Coronary artery (tissue), 2 donors: ENCODE results near the gene POLR3H.

Experiments
- DNase-seq: peaks from one replicate; pipeline ENCODE4 v3.0.0-alpha.2; 2017; ENCODE audit warnings: low spot score
- H3K27ac ChIP-seq, 2 donors: fragments of 200-600 bp; sonication (generic); one replicate each; pipeline ENCODE4 v1.5.1; 2016 to 2019
- H3K4me3 ChIP-seq: fragments of 200-600 bp; sonication (generic); 2 replicates; pipeline ENCODE4 v1.5.1; 2016; ENCODE audit warnings: mild to moderate bottlenecking, moderate library complexity
- TF ChIP-seq, protein P1 (sequence below): fragments of 200-600 bp; sonication (generic); IDR thresholded peaks from one replicate; pipeline ENCODE4 v1.5.1; 2019; ENCODE audit warnings: antibody characterized with exemption

Gene POLR3H

DNA sequence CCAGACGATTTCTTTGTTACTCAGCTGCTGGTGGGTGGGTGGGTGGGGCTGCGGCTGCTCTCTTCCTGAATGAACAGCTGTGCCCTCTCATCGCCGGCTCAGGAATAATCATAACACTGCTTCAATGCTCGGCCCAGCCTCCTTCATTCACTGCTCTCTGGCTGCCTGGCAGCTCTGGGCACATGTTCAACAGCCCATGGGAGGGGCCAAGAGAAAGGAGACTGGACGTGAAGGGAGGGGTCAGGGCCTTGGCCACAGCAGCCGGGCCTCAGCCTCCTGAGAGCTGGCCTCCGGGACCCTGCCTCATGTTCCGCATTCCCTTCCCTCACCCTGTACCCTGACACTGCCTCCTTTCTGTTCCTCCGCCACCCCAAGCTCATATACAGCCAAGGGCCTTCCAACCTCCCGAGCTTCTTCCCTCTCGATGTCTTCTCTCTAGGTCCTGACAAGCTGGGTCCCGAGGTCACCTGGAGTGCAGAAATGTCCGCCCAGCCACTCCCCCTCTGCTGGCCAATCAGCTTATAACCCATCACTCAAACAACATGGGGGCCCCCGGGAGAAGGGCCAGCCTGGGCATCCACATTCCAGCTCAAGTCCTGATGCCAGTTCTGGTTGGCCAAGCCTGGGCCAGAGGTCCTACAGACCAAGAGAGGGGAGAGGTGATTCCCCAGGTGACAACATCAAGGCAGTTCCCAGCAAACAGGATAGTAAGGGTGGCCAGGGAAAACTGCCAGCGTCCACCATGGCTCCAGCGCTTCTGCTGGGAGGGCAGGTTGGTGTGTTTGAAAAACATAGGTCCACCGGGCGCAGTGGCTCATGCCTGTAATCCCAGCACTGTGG is 13.4 kb upstream of the POLR3H start:
- Histone ChIP-seq H3K27ac (peak overlapping the region; percentile 79 to 93), H3K4me3 (peak overlapping the region; percentile 52)
- TF ChIP-seq, protein P1, sequence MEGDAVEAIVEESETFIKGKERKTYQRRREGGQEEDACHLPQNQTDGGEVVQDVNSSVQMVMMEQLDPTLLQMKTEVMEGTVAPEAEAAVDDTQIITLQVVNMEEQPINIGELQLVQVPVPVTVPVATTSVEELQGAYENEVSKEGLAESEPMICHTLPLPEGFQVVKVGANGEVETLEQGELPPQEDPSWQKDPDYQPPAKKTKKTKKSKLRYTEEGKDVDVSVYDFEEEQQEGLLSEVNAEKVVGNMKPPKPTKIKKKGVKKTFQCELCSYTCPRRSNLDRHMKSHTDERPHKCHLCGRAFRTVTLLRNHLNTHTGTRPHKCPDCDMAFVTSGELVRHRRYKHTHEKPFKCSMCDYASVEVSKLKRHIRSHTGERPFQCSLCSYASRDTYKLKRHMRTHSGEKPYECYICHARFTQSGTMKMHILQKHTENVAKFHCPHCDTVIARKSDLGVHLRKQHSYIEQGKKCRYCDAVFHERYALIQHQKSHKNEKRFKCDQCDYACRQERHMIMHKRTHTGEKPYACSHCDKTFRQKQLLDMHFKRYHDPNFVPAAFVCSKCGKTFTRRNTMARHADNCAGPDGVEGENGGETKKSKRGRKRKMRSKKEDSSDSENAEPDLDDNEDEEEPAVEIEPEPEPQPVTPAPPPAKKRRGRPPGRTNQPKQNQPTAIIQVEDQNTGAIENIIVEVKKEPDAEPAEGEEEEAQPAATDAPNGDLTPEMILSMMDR: no peak
- peak; percentile 92 for DNase-seq

DNA sequence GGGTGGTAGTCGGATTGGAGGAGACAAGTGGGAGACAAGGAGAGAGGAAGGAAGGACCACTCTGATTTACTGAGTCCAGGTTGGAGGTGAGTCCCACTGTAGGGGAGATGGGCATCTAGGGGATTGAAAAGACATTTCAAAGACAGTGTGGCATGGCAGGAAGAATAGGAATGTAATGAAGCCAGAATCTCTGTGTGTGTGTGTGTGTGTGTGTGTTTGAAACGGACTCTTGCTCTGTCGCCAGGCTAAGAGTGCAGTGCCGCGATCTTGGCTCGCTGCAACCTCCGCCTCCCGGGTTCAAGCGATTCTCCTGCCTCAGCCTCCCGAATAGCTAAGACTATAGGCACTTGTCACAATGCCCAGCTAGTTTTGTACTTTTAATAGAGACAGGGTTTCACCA is 12.3 kb upstream of the POLR3H start:
- no peak for DNase-seq
- peak overlapping the region; percentile 79 to 93 for H3K27ac ChIP-seq
- H3K4me3 ChIP-seq: peak overlapping the region; percentile 52
- TF ChIP-seq, protein P1: no peak

DNA sequence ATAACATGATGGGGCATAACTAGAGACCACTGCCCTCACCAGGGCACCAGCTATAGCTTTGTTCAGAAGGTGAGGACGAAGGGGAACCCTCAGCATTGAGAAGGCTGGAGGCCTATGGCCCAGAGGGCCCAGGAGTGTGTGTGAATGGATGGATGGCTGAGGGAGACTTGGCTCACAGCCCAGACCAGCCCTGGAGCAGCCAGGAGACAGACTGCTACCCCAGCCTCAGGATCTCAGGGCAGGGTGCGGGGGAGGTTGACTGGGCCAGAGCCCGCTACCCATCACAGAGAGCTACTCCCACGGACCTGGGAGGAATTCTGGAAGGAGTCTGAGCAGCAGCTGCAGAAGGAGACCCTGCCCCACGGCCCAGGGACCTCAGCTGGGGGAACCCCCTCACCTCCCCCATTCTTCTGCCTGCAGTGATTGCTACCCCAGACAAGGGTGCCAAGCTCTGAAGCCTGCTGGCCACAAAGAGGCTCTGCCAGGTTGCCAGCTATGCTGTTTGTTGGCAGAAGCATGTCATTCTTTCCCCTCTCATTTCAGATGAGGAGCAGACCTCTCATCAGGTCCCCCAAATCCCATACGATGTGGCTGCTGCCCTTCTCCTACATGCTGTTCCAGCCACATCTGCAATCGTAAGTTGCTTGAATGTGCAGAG is 11.2 kb upstream of the POLR3H start:
- DNase-seq: no peak
- no peak overlapping the region for H3K27ac ChIP-seq
- H3K4me3 ChIP-seq: no peak overlapping the region
- TF ChIP-seq, protein P1: no peak

DNA sequence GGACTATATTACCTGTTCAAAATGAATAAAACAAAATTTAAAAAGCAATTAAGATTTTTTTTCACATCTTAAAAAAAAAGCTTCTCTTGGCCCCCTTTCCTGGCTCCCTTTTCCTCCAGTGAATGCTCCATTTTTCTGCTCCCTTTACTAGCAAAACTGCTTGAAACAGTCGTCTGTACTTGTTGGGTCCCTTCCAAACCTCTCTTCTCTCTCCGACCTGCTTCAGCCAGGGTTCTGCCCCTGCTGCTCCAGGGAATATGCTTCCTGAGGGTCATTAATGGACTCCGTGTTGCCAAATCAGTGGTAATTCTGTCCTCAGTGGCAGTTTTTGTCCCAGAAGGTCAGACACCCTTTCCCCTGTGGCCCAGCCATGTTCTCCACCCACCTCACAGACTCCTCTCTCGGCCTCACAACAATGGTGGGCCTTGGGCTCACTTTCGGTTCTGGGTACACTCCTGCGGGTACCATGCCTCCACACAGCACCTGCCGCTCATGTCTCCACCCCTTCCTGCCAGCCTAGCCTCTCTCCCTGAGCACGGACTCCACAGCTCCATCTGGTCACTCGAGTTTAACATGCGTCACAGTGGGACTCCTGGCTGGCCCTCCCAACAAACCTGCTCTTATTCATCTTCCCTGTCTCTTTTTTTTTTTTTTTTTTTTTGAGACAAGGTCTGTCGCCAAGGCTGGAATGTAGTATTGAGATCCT is 7.8 kb upstream of the POLR3H start:
- H3K27ac ChIP-seq: no peak overlapping the region
- DNase-seq: no peak
- TF ChIP-seq, protein P1: no peak
- no peak overlapping the region for H3K4me3 ChIP-seq

DNA sequence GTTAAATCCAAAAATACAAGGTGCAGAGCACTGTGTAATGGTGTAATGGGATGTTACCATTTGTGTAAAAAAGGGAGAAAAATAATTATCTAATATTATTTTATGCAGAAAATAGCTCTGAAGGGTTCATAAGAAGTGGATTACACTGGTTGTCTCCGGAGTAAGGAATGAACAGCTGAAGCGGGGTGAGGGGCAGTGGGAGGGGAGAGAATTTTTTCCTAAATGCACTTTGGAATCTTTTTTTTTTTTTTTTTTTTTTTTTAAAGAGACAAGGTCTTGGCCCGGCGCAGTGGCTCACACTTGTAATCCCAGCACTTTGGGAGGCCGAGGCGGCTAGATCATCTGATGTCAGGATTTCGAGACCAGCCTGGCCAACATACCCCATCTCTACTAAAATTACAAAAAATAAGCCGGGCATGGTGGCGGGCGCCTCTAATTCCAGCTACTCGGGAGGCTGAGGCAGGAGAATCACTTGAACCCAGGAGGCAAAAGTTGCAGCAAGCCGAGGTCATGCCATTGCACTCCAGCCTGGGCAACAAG is 6.8 kb upstream of the POLR3H start:
- H3K27ac ChIP-seq: no peak overlapping the region
- TF ChIP-seq, protein P1: no peak
- H3K4me3 ChIP-seq: no peak overlapping the region
- no peak for DNase-seq

DNA sequence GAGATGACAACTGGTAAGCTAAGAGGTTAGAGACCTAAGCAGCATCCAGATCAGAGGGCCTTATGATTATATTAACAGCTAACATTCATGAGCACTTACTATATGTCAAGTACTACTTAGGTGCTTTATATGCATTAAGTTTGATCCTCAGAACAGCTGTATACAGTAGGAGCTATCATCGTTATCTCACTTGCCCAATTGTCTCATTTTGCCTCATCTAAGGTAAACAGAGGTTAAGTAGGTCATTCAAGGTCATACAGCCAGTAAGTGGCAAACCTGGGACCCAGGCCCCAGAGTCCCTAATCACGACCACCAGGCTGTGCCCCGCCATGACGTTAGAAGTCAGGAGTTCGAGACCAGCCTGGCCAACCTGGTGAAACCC is 4.6 kb upstream of the POLR3H start:
- Histone ChIP-seq H3K4me3 (no peak overlapping the region), H3K27ac (no peak overlapping the region)
- no peak for DNase-seq
- TF ChIP-seq, protein P1: no peak
